Right ventricle myocardium inferior (tissue), 1 donor: Measurements from ENCODE around the gene PLXNA2. TPM values are rescaled to one million over a fixed set of nuclear protein-coding genes. Genes with fewer than 3 reads are reported as not detected.

Source experiments
- ATAC-seq: fragments of 200-7000 bp; cut with Tn5 transposase; one replicate; pipeline ENCODE4 v1.9.1; 2020; ENCODE audit warnings: mild to moderate bottlenecking, moderate library complexity
- DNase-seq: peaks from one replicate; pipeline ENCODE4 v3.0.0; 2021; ENCODE audit errors: missing footprints
- intact Hi-C: fragments of 100-400 bp; cut with DNase I; formaldehyde crosslinking; loops from one replicate; pipeline ENCODE4 v1.11.0; 2022
- long read RNA-seq: library from polyadenylated mRNA; unstranded; transcript quantifications from one replicate; pipeline ENCODE4 v2.0.0, GENCODE V29; 2021
- total RNA-seq: library from RNA; stranded (reverse); fragmentation: NEBNext Ultra II Directional; extraction: Animal tissue kit (Norgen Biotek cat#: 25700); gene quantifications from one replicate; pipeline ENCODE4 v1.2.1, GENCODE V29; 2021
- donor health status: DM: no; HTN: yes; CAD: no; lungs with severe emphysema.

PLXNA2 gene
- total RNA-seq, result 15.3 TPM
- long read RNA-seq, full-length matches to known transcripts, result 2 of 4 reads
- long read RNA-seq, partial matches to known transcripts, result 2 of 4 reads
- long read RNA-seq, other reads (novel, unspliced or antisense), result 0 of 4 reads

- intact Hi-C loops, result loop anchor here (2.0 to 10.0 kb wide), 5 partner anchors 42 to 359 kb away; no protein-coding TSS in a partner anchor
- peak; percentile 88 for ATAC-seq
- peak; percentile 94 for DNase-seq
Measured at GRCh38 chr1:208243967-208244916, at the start of gene PLXNA2. TSS of gene PLXNA2 (minus strand) at chr1:208244384. CDS start at chr1:208217922, 26,462 bp downstream.

GRCh38 chr1:208292908-208293307 lies 48.7 kb upstream of the PLXNA2 start:
- DNase-seq (no peak), ATAC-seq (no peak)
- intact Hi-C loops, result no loop called here

GRCh38 chr1:208291923-208292711 lies 47.9 kb upstream of the PLXNA2 start:
- DNase-seq, result no peak
- no peak for ATAC-seq
- intact Hi-C loops, result no loop called here

GRCh38 chr1:208291129-208291528 lies 46.9 kb upstream of the PLXNA2 start:
- ATAC-seq (no peak), DNase-seq (no peak)
- intact Hi-C loops, result no loop called here

GRCh38 chr1:208289716-208290115 lies 45.5 kb upstream of the PLXNA2 start:
- DNase-seq (no peak), ATAC-seq (no peak)
- intact Hi-C loops, result no loop called here

- DNase-seq (no peak), ATAC-seq (no peak)
- intact Hi-C loops, result no loop called here
Measured at GRCh38 chr1:208288495-208288894, 44.3 kb upstream of the PLXNA2 start.

GRCh38 chr1:208280681-208281450 lies 36.7 kb upstream of the PLXNA2 start:
- intact Hi-C loops, result no loop called here
- no peak for DNase-seq
- no peak for ATAC-seq

GRCh38 chr1:208279826-208280588 lies 35.8 kb upstream of the PLXNA2 start:
- ATAC-seq (no peak), DNase-seq (no peak)
- intact Hi-C loops, result no loop called here

GRCh38 chr1:208278638-208279037 lies 34.5 kb upstream of the PLXNA2 start:
- DNase-seq (no peak), ATAC-seq (no peak)
- intact Hi-C loops, result no loop called here

- no peak for DNase-seq
- intact Hi-C loops, result no loop called here
- ATAC-seq, result no peak
Measured at GRCh38 chr1:208276757-208277435, 32.7 kb upstream of the PLXNA2 start.

- intact Hi-C loops, result no loop called here
- ATAC-seq (no peak), DNase-seq (no peak)
Measured at GRCh38 chr1:208275083-208275482, 30.9 kb upstream of the PLXNA2 start.

- intact Hi-C loops, result no loop called here
- ATAC-seq (no peak), DNase-seq (no peak)
Measured at GRCh38 chr1:208273386-208274017, 29.3 kb upstream of the PLXNA2 start.

- DNase-seq, result no peak
- intact Hi-C loops, result no loop called here
- no peak for ATAC-seq
Measured at GRCh38 chr1:208272713-208273112, 28.5 kb upstream of the PLXNA2 start.

GRCh38 chr1:208272311-208272710 lies 28.1 kb upstream of the PLXNA2 start:
- intact Hi-C loops, result no loop called here
- DNase-seq (no peak), ATAC-seq (no peak)

- DNase-seq (no peak), ATAC-seq (no peak)
- intact Hi-C loops, result no loop called here
Measured at GRCh38 chr1:208271236-208271635, 27.1 kb upstream of the PLXNA2 start.

GRCh38 chr1:208270651-208271141 lies 26.5 kb upstream of the PLXNA2 start:
- ATAC-seq, result no peak
- intact Hi-C loops, result no loop called here
- no peak for DNase-seq

GRCh38 chr1:208269338-208269666 lies 25.1 kb upstream of the PLXNA2 start:
- DNase-seq (no peak), ATAC-seq (no peak)
- intact Hi-C loops, result no loop called here
